ENCODE results near the gene KRCC1.

GRCh38 chr2:88053296-88053695 is 2.3 kb downstream of the KRCC1 start:
- TF ChIP-seq CTCF (IDR thresholded peaks at IDR 0.05 in 4 of 5, conservative IDR thresholded peaks at IDR 0.05 in 1 of 5) (no peak), POLR2A (IDR thresholded peaks at IDR 0.05) (peak in 1 of 2 donors; percentile 20)
